PC-3 (cell line): ENCODE measurements around the gene ZNF148. TPM values are rescaled to one million over a fixed set of nuclear protein-coding genes. Genes with fewer than 3 reads are reported as not detected.

Experiments
- ATAC-seq: fragments of 200-7000 bp; cut with Tn5 transposase; 2 replicates; pipeline ENCODE4 v1.9.1; 2020; ENCODE audit warnings: mild to moderate bottlenecking, moderate library complexity
- BruUV-seq: library from RNA; stranded (reverse); fragments of 400-500 nt; replicated peaks from 2 replicates; lab custom pipeline; 2021; lab: Mats Ljungman, UMichigan
- CTCF ChIA-PET: fragments of 300-600 bp; sonication (Branson Sonifier 250); formaldehyde crosslinking; loops from one replicate; lab custom pipeline; 2022; ENCODE audit warnings: antibody characterized with exemption; lab: Charles Lee
- POLR2A ChIA-PET: fragments of 300-600 bp; sonication (Branson Sonifier 250); formaldehyde crosslinking; loops from one replicate; lab custom pipeline; 2022; ENCODE audit warnings: antibody characterized with exemption; ENCODE audit not compliant: unreplicated experiment; lab: Charles Lee
- DNase-seq: peaks from one replicate; pipeline ENCODE4 v3.0.0-alpha.2; 2015
- H2AFZ ChIP-seq: fragments of 300-600 bp; sonication (generic); 2 replicates; pipeline ENCODE4 v1.6.0; 2016; ENCODE audit warnings: antibody characterized with exemption, low read length
- H3F3A ChIP-seq: fragments of 300-600 bp; sonication (generic); one replicate; pipeline ENCODE4 v1.6.0; 2017; ENCODE audit warnings: antibody characterized with exemption, low read length, control low read depth, mild to moderate bottlenecking; ENCODE audit not compliant: unreplicated experiment
- H3K27ac ChIP-seq: fragments of 300-600 bp; sonication (generic); 2 replicates; pipeline ENCODE4 v1.5.1; 2016; ENCODE audit warnings: mild to moderate bottlenecking, low read length
- H3K27me3 ChIP-seq: fragments of 300-600 bp; sonication (generic); 2 replicates; pipeline ENCODE4 v1.6.1; 2016; ENCODE audit warnings: low read length, mixed read lengths
- H3K36me3 ChIP-seq: fragments of 300-600 bp; sonication (generic); 2 replicates; pipeline ENCODE4 v1.6.1; 2016; ENCODE audit warnings: low read depth, mixed run types, low read length, mixed read lengths
- H3K4me1 ChIP-seq: fragments of 300-600 bp; sonication (generic); 2 replicates; pipeline ENCODE4 v1.5.1; 2016; ENCODE audit warnings: low read length; ENCODE audit not compliant: insufficient read depth
- H3K4me2 ChIP-seq: fragments of 300-600 bp; sonication (generic); 2 replicates; pipeline ENCODE4 v1.6.0; 2016; ENCODE audit warnings: low read length
- H3K4me3 ChIP-seq: fragments of 300-600 bp; sonication (generic); 2 replicates; pipeline ENCODE4 v1.5.1; 2016; ENCODE audit warnings: mild to moderate bottlenecking, low read length, mixed read lengths
- H3K79me2 ChIP-seq: fragments of 300-600 bp; sonication (generic); 2 replicates; pipeline ENCODE4 v1.6.1; 2017; ENCODE audit warnings: low read length, mixed read lengths
- H3K9ac ChIP-seq: fragments of 300-600 bp; sonication (generic); 2 replicates; pipeline ENCODE4 v1.6.0; 2016; ENCODE audit warnings: mild to moderate bottlenecking, low read length
- H3K9me2 ChIP-seq: fragments of 300-600 bp; sonication (generic); replicated peaks from 2 replicates; pipeline ENCODE4 v1.6.1; 2016; ENCODE audit warnings: mixed run types, low read length, mixed read lengths
- H3K9me3 ChIP-seq: fragments of 300-600 bp; sonication (generic); 2 replicates; pipeline ENCODE4 v1.6.1; 2016; ENCODE audit warnings: low read length, mixed read lengths
- H4K20me1 ChIP-seq: fragments of 300-600 bp; sonication (generic); 2 replicates; pipeline ENCODE4 v1.6.1; 2016; ENCODE audit warnings: low read length, mixed read lengths
- CTCF ChIP-seq: fragments of 300-600 bp; sonication (generic); conservative IDR thresholded peaks from 2 replicates; pipeline ENCODE4 v1.5.1; 2017; ENCODE audit warnings: antibody characterized with exemption, low read depth, mild to moderate bottlenecking, low read length
- EZH2 ChIP-seq: fragments of 300-600 bp; sonication (generic); IDR thresholded peaks from one replicate; pipeline ENCODE4 v1.6.1; 2017; ENCODE audit warnings: antibody characterized with exemption, mild to moderate bottlenecking, low read length; ENCODE audit not compliant: unreplicated experiment
- EZH2phosphoT487 ChIP-seq: fragments of 300-600 bp; sonication (generic); IDR thresholded peaks from 2 replicates; pipeline ENCODE4 v1.6.1; 2018; ENCODE audit warnings: mild to moderate bottlenecking, antibody characterized with exemption, low read length, borderline replicate concordance
- intact Hi-C: fragments of 100-400 bp; cut with micrococcal nuclease; formaldehyde crosslinking; loops from 2 replicates; pipeline ENCODE4 v1.9.0; 2023
- total RNA-seq: library from RNA; depleted of rRNA; stranded (reverse); fragments of >200 nt; gene quantifications from 2 replicates; pipeline ENCODE4 v1.2.3, GENCODE V29; 2014

The ZNF148 gene
- total RNA-seq, 1 experiment from 2014 or later: 18.1 TPM

GRCh38 chr3:125359700-125360099 is 15.4 kb downstream of the ZNF148 start:
- no peak for DNase-seq
- intact Hi-C loops: no loop called here
- Histone ChIP-seq H3K4me3 (no peak overlapping the region), H3K4me2 (no peak overlapping the region), H3K9ac (no peak overlapping the region), H3K9me2 (no peaks in the 10 kb centered on the region), H3K9me3 (no peaks in the 10 kb centered on the region), H3F3A (no peaks in the 10 kb centered on the region), H4K20me1 (no peaks in the 10 kb centered on the region), H3K27me3 (no peaks in the 10 kb centered on the region), H3K4me1 (0 out of 2 replicates have a peak, but pooled peaks cover 4% of the 10 kb centered on the region), H3K36me3 (no peaks in the 10 kb centered on the region), H3K27ac (no peak overlapping the region), H3K79me2 (peaks cover 96% of the 10 kb centered on the region), H2AFZ (no peak overlapping the region)
- BruUV-seq: no TSS peak
- no peak for ATAC-seq
- ChIA-PET POLR2A (no interaction called here), CTCF (no interaction called here)
- TF ChIP-seq EZH2 (no peak), EZH2phosphoT487 (no peak), CTCF (no peak)

GRCh38 chr3:125358923-125359322 is 16.2 kb downstream of the ZNF148 start:
- CTCF ChIA-PET: no interaction called here
- Histone ChIP-seq H3K4me3 (no peak overlapping the region), H3K9ac (no peak overlapping the region), H4K20me1 (no peaks in the 10 kb centered on the region), H3K36me3 (no peaks in the 10 kb centered on the region), H3K9me2 (no peaks in the 10 kb centered on the region), H3K9me3 (no peaks in the 10 kb centered on the region), H3K4me2 (no peak overlapping the region), H3K27me3 (no peaks in the 10 kb centered on the region), H3F3A (no peaks in the 10 kb centered on the region), H3K79me2 (peaks cover 95% of the 10 kb centered on the region), H3K4me1 (0 out of 2 replicates have a peak, but pooled peaks cover 4% of the 10 kb centered on the region), H3K27ac (no peak overlapping the region), H2AFZ (no peak overlapping the region)
- intact Hi-C loops: no loop called here
- DNase-seq: no peak
- no peak for ATAC-seq
- POLR2A ChIA-PET: no interaction called here
- no TSS peak for BruUV-seq
- no peak for TF ChIP-seq EZH2phosphoT487
- TF ChIP-seq CTCF: no peak
- TF ChIP-seq EZH2: no peak

- Histone ChIP-seq H3K4me1 (0 out of 2 replicates have a peak, but pooled peaks cover 4% of the 10 kb centered on the region), H3K27ac (no peak overlapping the region), H3K9me3 (no peaks in the 10 kb centered on the region), H3K79me2 (peaks cover 95% of the 10 kb centered on the region), H3K4me3 (peak overlapping the region; percentile 72), H3K4me2 (peak overlapping the region; percentile 83), H3F3A (no peaks in the 10 kb centered on the region), H3K9ac (peak overlapping the region; percentile 74), H4K20me1 (no peaks in the 10 kb centered on the region), H3K9me2 (no peaks in the 10 kb centered on the region), H3K27me3 (no peaks in the 10 kb centered on the region), H3K36me3 (no peaks in the 10 kb centered on the region), H2AFZ (0 out of 2 replicates have a peak overlapping the region, but pooled peaks have one; percentile 74)
- ChIA-PET POLR2A (no interaction called here), CTCF (no interaction called here)
- DNase-seq (no peak), ATAC-seq (peak; percentile 27)
- intact Hi-C loops: no loop called here
- TF ChIP-seq EZH2: no peak
- no peak for TF ChIP-seq EZH2phosphoT487
- no peak for TF ChIP-seq CTCF
- no TSS peak for BruUV-seq
Measured at GRCh38 chr3:125357837-125358236, 17.3 kb downstream of the ZNF148 start.
